HEK293 (cell line): ENCODE data around the gene RNF222.

ENCODE experiments used
- CTCF ChIA-PET: fragments of 350-600 bp; formaldehyde crosslinking; extraction: SDS; loops from one replicate; lab custom pipeline; 2021; ENCODE audit warnings: antibody characterized with exemption; lab: Yijun Ruan, JAX
- POLR2A ChIA-PET: fragments of 300-600 bp; formaldehyde crosslinking; extraction: SDS; loops from one replicate; lab custom pipeline; 2020; ENCODE audit warnings: antibody characterized with exemption, inconsistent platforms; lab: Yijun Ruan, JAX
- H3K27ac ChIP-seq: fragments of 200-500 bp; sonication (Bioruptor generic); 2 replicates; pipeline ENCODE4 v1.5.1; 2014; ENCODE audit warnings: low read depth, low read length, control low read depth, inconsistent platforms; ENCODE audit errors: extremely low read depth
- H3K36me3 ChIP-seq, 2 experiments: fragments of 200-500 bp in 1 of 2; sonication (Bioruptor generic) in 1 of 2; 1 replicate in 1 of 2; 2 replicates in 1 of 2; pipeline ENCODE4 v1.5.1; 2014 to 2017; ENCODE audit warnings: inconsistent platforms in 2 of 2, low read length in 2 of 2; ENCODE audit not compliant: control insufficient read depth in 2 of 2, insufficient read depth in 1 of 2
- H3K4me1 ChIP-seq: fragments of 200-500 bp; sonication (Bioruptor generic); 2 replicates; pipeline ENCODE4 v1.5.1; 2014; ENCODE audit warnings: mild to moderate bottlenecking, low read length, inconsistent platforms; ENCODE audit not compliant: control insufficient read depth, insufficient read depth
- H3K4me3 ChIP-seq: 2 replicates; pipeline ENCODE4 v1.5.1; 2011; ENCODE audit warnings: low read depth, mild to moderate bottlenecking, control low read depth, low read length, moderate library complexity
- H3K9me3 ChIP-seq: fragments of 200-500 bp; sonication (Bioruptor generic); 2 replicates; pipeline ENCODE4 v1.5.1; 2014; ENCODE audit warnings: low read depth, low read length, inconsistent platforms; ENCODE audit not compliant: control insufficient read depth, insufficient read depth
- GLI4 ChIP-seq: fragments of 450-650 bp; formaldehyde crosslinking; IDR thresholded peaks from 2 replicates; pipeline ENCODE4 v1.5.1; 2016; ENCODE audit warnings: missing biosample characterization, missing genetic modification characterization
- GLIS1 ChIP-seq: fragments of 450-650 bp; formaldehyde crosslinking; IDR thresholded peaks from 2 replicates; pipeline ENCODE4 v1.5.1; 2016; ENCODE audit warnings: missing biosample characterization, missing genetic modification characterization
- HOXD13 ChIP-seq: sonication (generic); formaldehyde crosslinking; IDR thresholded peaks from 2 replicates; pipeline ENCODE4 v1.8.0; 2022; ENCODE audit warnings: missing genetic modification reagents, borderline replicate concordance
- KLF10 ChIP-seq: fragments of 450-650 bp; IDR thresholded peaks from 2 replicates; pipeline ENCODE4 v1.5.1; 2018; ENCODE audit warnings: missing biosample characterization, mild to moderate bottlenecking, missing genetic modification characterization
- KLF9 ChIP-seq: fragments of 450-650 bp; formaldehyde crosslinking; IDR thresholded peaks from 2 replicates; pipeline ENCODE4 v1.5.1; 2016; ENCODE audit warnings: missing biosample characterization, missing genetic modification characterization, low read depth
- SP2 ChIP-seq: fragments of 450-650 bp; formaldehyde crosslinking; IDR thresholded peaks from 2 replicates; pipeline ENCODE4 v1.5.1; 2016; ENCODE audit warnings: missing biosample characterization, missing genetic modification characterization
- WT1 ChIP-seq: fragments of 450-650 bp; formaldehyde crosslinking; IDR thresholded peaks from 2 replicates; pipeline ENCODE4 v1.5.1; 2016; ENCODE audit warnings: missing biosample characterization, missing genetic modification characterization
- ZFHX2 ChIP-seq: fragments of 450-650 bp; formaldehyde crosslinking; conservative IDR thresholded peaks from 2 replicates; pipeline ENCODE4 v1.5.1; 2016; ENCODE audit warnings: missing biosample characterization, missing genetic modification characterization
- ZFP3 ChIP-seq: fragments of 450-650 bp; formaldehyde crosslinking; IDR thresholded peaks from 2 replicates; pipeline ENCODE4 v1.5.1; 2016; ENCODE audit warnings: low read depth, missing biosample characterization, missing genetic modification characterization
- ZNF132 ChIP-seq: fragments of 450-650 bp; formaldehyde crosslinking; IDR thresholded peaks from 2 replicates; pipeline ENCODE4 v1.5.1; 2017; ENCODE audit warnings: missing biosample characterization, missing genetic modification characterization, borderline replicate concordance
- ZNF174 ChIP-seq: fragments of 450-650 bp; formaldehyde crosslinking; IDR thresholded peaks from 2 replicates; pipeline ENCODE4 v1.5.0; 2017; ENCODE audit warnings: missing biosample characterization, mild to moderate bottlenecking, missing genetic modification characterization
- ZNF184 ChIP-seq: fragments of 450-650 bp; IDR thresholded peaks from 2 replicates; pipeline ENCODE4 v1.5.1; 2018; ENCODE audit warnings: missing biosample characterization, mild to moderate bottlenecking, missing genetic modification characterization
- ZNF2 ChIP-seq: fragments of 450-650 bp; formaldehyde crosslinking; IDR thresholded peaks from 2 replicates; pipeline ENCODE4 v1.5.1; 2016; ENCODE audit warnings: missing biosample characterization, missing genetic modification characterization
- ZNF221 ChIP-seq: fragments of 450-650 bp; formaldehyde crosslinking; IDR thresholded peaks from 2 replicates; pipeline ENCODE4 v1.5.1; 2017; ENCODE audit warnings: missing biosample characterization, missing genetic modification characterization, borderline replicate concordance
- ZNF302 ChIP-seq: fragments of 450-650 bp; formaldehyde crosslinking; IDR thresholded peaks from 2 replicates; pipeline ENCODE4 v1.5.1; 2016; ENCODE audit warnings: missing biosample characterization, missing genetic modification characterization, low read depth
- ZNF311 ChIP-seq: fragments of 450-650 bp; formaldehyde crosslinking; IDR thresholded peaks from 2 replicates; pipeline ENCODE4 v1.5.1; 2017; ENCODE audit warnings: missing biosample characterization, missing genetic modification characterization, borderline replicate concordance
- ZNF366 ChIP-seq: fragments of 450-650 bp; formaldehyde crosslinking; conservative IDR thresholded peaks from 2 replicates; pipeline ENCODE4 v1.5.1; 2016; ENCODE audit warnings: missing biosample characterization, missing genetic modification characterization
- ZNF391 ChIP-seq: fragments of 450-650 bp; formaldehyde crosslinking; IDR thresholded peaks from 2 replicates; pipeline ENCODE4 v1.5.1; 2016; ENCODE audit warnings: low read depth, missing biosample characterization, missing genetic modification characterization, borderline replicate concordance
- ZNF514 ChIP-seq: fragments of 450-650 bp; formaldehyde crosslinking; IDR thresholded peaks from 2 replicates; pipeline ENCODE4 v1.5.1; 2016; ENCODE audit warnings: missing biosample characterization, missing genetic modification characterization
- ZNF530 ChIP-seq: fragments of 450-650 bp; formaldehyde crosslinking; IDR thresholded peaks from 2 replicates; pipeline ENCODE4 v1.5.1; 2016; ENCODE audit warnings: low read depth, missing biosample characterization, missing genetic modification characterization
- ZNF626 ChIP-seq: fragments of 450-650 bp; sonication (Bioruptor Pico); formaldehyde crosslinking; IDR thresholded peaks from 2 replicates; pipeline ENCODE4 v1.5.1; 2018; ENCODE audit warnings: missing biosample characterization, missing genetic modification characterization, inconsistent platforms
- ZNF701 ChIP-seq: fragments of 450-650 bp; formaldehyde crosslinking; IDR thresholded peaks from 2 replicates; pipeline ENCODE4 v1.5.1; 2016; ENCODE audit warnings: missing biosample characterization, missing genetic modification characterization
- ZNF768 ChIP-seq: fragments of 450-650 bp; formaldehyde crosslinking; IDR thresholded peaks from 2 replicates; pipeline ENCODE4 v1.5.1; 2018; ENCODE audit warnings: missing biosample characterization, mild to moderate bottlenecking, missing genetic modification characterization
- ZXDB ChIP-seq: fragments of 450-650 bp; formaldehyde crosslinking; IDR thresholded peaks from 2 replicates; pipeline ENCODE4 v1.5.1; 2016; ENCODE audit warnings: missing biosample characterization, missing genetic modification characterization
- TF ChIP-seq, protein P1 (sequence below): fragments of 450-650 bp; formaldehyde crosslinking; IDR thresholded peaks from 2 replicates; pipeline ENCODE4 v1.5.1; 2016; ENCODE audit warnings: missing biosample characterization, missing genetic modification characterization, borderline replicate concordance
- TF ChIP-seq, protein P2 (sequence below): fragments of 450-650 bp; formaldehyde crosslinking; IDR thresholded peaks from 2 replicates; pipeline ENCODE4 v1.5.1; 2016; ENCODE audit warnings: missing biosample characterization, missing genetic modification characterization, borderline replicate concordance
- TF ChIP-seq, protein P3 (sequence below): fragments of 450-650 bp; formaldehyde crosslinking; IDR thresholded peaks from 2 replicates; pipeline ENCODE4; 2016; ENCODE audit warnings: missing biosample characterization, missing genetic modification characterization
- TF ChIP-seq, protein P4 (sequence below): fragments of 450-650 bp; IDR thresholded peaks from 2 replicates; pipeline ENCODE4 v1.5.1; 2018; ENCODE audit warnings: missing biosample characterization, missing genetic modification characterization
- TF ChIP-seq, protein P5 (sequence below): fragments of 450-650 bp; formaldehyde crosslinking; conservative IDR thresholded peaks from 2 replicates; pipeline ENCODE4 v1.5.1; 2016; ENCODE audit warnings: low read depth, missing biosample characterization, missing genetic modification characterization

The RNF222 gene

DNA sequence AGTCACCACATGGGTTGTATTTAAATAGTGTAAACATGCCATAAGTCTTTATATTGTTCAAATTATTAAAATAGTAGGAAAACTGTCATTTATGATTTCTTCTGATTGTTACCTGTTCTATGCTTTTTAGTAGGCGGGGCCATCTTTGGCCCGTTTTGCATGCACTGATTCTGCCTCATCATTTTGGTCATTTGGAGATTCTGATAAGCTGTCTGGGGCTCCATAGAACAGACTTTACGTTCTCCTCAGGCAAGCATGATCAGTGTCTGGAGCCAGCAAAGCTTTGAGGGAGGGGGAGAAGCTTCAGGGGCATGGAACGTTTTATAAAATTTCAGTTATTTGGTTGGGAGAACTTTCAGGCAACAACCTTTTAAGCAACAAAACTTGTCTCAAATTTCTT is 46.9 kb upstream of the RNF222 start:
- H3K27ac ChIP-seq, result no peak overlapping the region
- no peaks in the 10 kb centered on the region for H3K9me3 ChIP-seq

DNA sequence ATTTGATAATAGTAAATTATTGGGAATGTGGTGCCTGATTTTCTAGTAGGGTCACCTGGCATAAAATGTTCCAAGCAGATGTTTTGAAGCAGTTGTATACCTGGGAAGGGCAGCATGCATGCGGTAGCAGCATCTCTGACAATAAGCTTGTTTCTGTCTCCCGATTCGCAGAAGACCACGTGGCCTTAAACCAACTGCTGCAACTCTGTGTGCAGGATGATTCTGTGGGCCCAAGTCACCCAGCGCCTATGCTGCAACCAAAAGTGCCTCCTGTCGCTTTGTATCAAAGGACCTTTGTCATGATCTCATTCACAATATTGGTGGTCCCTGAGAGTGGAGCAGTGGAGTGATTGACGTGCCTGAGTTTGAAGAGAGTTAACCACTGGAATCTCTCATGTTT is 46.1 kb upstream of the RNF222 start:
- ChIA-PET CTCF (interaction anchor here (0.6 kb wide), 1 partner anchor 233 kb away, joined by 6 read pairs; no protein-coding TSS in a partner anchor), POLR2A (no interaction called here)
- peaks cover 33 to 54% of the 10 kb centered on the region in 2 experiments for H3K36me3 ChIP-seq
- no peak overlapping the region for H3K4me3 ChIP-seq
- no peaks in the 10 kb centered on the region for H3K4me1 ChIP-seq
- no peak overlapping the region for H3K27ac ChIP-seq
- no peaks in the 10 kb centered on the region for H3K9me3 ChIP-seq
- TF ChIP-seq, protein P1, sequence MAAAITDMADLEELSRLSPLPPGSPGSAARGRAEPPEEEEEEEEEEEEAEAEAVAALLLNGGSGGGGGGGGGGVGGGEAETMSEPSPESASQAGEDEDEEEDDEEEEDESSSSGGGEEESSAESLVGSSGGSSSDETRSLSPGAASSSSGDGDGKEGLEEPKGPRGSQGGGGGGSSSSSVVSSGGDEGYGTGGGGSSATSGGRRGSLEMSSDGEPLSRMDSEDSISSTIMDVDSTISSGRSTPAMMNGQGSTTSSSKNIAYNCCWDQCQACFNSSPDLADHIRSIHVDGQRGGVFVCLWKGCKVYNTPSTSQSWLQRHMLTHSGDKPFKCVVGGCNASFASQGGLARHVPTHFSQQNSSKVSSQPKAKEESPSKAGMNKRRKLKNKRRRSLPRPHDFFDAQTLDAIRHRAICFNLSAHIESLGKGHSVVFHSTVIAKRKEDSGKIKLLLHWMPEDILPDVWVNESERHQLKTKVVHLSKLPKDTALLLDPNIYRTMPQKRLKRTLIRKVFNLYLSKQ, result no peak
- TF ChIP-seq ZNF132 (tag by site-specific recombination) (no peak), ZFHX2 (tag by site-specific recombination) (no peak), GLIS1 (tag by site-specific recombination) (no peak), KLF10 (tag by site-specific recombination) (no peak), ZNF366 (tag by site-specific recombination) (no peak), ZXDB (tag by site-specific recombination) (no peak), ZNF184 (no peak), ZNF530 (tag by site-specific recombination) (no peak), SP2 (tag by site-specific recombination) (no peak), ZNF514 (tag by site-specific recombination) (no peak)
- TF ChIP-seq, protein P2, sequence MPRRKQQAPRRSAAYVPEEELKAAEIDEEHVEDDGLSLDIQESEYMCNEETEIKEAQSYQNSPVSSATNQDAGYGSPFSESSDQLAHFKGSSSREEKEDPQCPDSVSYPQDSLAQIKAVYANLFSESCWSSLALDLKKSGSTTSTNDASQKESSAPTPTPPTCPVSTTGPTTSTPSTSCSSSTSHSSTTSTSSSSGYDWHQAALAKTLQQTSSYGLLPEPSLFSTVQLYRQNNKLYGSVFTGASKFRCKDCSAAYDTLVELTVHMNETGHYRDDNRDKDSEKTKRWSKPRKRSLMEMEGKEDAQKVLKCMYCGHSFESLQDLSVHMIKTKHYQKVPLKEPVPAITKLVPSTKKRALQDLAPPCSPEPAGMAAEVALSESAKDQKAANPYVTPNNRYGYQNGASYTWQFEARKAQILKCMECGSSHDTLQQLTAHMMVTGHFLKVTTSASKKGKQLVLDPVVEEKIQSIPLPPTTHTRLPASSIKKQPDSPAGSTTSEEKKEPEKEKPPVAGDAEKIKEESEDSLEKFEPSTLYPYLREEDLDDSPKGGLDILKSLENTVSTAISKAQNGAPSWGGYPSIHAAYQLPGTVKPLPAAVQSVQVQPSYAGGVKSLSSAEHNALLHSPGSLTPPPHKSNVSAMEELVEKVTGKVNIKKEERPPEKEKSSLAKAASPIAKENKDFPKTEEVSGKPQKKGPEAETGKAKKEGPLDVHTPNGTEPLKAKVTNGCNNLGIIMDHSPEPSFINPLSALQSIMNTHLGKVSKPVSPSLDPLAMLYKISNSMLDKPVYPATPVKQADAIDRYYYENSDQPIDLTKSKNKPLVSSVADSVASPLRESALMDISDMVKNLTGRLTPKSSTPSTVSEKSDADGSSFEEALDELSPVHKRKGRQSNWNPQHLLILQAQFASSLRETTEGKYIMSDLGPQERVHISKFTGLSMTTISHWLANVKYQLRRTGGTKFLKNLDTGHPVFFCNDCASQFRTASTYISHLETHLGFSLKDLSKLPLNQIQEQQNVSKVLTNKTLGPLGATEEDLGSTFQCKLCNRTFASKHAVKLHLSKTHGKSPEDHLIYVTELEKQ (tag by site-specific recombination), result no peak
- TF ChIP-seq, protein P3, sequence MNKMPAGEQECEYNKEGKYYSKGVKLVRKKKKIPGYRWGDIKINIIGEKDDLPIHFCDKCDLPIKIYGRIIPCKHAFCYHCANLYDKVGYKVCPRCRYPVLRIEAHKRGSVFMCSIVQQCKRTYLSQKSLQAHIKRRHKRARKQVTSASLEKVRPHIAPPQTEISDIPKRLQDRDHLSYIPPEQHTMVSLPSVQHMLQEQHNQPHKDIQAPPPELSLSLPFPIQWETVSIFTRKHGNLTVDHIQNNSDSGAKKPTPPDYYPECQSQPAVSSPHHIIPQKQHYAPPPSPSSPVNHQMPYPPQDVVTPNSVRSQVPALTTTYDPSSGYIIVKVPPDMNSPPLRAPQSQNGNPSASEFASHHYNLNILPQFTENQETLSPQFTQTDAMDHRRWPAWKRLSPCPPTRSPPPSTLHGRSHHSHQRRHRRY, result no peak

More for the DNA sequence above, 46.9 kb upstream of the RNF222 start:
- TF ChIP-seq ZNF391 (tag by site-specific recombination) (no peak), ZNF221 (tag by site-specific recombination) (no peak), GLI4 (tag by site-specific recombination) (no peak), ZNF701 (no peak), ZNF302 (tag by site-specific recombination) (no peak), ZNF311 (no peak), KLF9 (no peak), ZNF768 (tag by site-specific recombination) (no peak), ZNF2 (tag by site-specific recombination) (no peak), ZFP3 (tag by site-specific recombination) (no peak), WT1 (tag by site-specific recombination) (no peak), HOXD13 (CRISPR knock-in tag) (no peak), ZNF174 (tag by site-specific recombination) (no peak), ZNF626 (tag by site-specific recombination) (no peak)
- TF ChIP-seq, protein P4, sequence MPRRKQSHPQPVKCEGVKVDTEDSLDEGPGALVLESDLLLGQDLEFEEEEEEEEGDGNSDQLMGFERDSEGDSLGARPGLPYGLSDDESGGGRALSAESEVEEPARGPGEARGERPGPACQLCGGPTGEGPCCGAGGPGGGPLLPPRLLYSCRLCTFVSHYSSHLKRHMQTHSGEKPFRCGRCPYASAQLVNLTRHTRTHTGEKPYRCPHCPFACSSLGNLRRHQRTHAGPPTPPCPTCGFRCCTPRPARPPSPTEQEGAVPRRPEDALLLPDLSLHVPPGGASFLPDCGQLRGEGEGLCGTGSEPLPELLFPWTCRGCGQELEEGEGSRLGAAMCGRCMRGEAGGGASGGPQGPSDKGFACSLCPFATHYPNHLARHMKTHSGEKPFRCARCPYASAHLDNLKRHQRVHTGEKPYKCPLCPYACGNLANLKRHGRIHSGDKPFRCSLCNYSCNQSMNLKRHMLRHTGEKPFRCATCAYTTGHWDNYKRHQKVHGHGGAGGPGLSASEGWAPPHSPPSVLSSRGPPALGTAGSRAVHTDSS (tag by site-specific recombination), result no peak
- TF ChIP-seq, protein P5, sequence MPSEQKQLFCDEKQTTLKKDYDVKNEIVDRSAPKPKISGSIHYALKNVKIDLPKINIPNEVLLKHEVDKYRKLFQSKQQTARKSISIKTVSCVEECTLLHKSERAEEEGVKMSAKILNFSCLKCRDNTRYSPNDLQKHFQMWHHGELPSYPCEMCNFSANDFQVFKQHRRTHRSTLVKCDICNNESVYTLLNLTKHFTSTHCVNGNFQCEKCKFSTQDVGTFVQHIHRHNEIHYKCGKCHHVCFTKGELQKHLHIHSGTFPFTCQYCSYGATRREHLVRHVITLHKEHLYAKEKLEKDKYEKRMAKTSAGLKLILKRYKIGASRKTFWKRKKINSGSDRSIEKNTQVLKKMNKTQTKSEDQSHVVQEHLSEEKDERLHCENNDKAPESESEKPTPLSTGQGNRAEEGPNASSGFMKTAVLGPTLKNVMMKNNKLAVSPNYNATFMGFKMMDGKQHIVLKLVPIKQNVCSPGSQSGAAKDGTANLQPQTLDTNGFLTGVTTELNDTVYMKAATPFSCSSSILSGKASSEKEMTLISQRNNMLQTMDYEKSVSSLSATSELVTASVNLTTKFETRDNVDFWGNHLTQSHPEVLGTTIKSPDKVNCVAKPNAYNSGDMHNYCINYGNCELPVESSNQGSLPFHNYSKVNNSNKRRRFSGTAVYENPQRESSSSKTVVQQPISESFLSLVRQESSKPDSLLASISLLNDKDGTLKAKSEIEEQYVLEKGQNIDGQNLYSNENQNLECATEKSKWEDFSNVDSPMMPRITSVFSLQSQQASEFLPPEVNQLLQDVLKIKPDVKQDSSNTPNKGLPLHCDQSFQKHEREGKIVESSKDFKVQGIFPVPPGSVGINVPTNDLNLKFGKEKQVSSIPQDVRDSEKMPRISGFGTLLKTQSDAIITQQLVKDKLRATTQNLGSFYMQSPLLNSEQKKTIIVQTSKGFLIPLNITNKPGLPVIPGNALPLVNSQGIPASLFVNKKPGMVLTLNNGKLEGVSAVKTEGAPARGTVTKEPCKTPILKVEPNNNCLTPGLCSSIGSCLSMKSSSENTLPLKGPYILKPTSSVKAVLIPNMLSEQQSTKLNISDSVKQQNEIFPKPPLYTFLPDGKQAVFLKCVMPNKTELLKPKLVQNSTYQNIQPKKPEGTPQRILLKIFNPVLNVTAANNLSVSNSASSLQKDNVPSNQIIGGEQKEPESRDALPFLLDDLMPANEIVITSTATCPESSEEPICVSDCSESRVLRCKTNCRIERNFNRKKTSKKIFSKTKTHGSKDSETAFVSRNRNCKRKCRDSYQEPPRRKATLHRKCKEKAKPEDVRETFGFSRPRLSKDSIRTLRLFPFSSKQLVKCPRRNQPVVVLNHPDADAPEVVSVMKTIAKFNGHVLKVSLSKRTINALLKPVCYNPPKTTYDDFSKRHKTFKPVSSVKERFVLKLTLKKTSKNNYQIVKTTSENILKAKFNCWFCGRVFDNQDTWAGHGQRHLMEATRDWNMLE (tag by site-specific recombination), result no peak
- Histone ChIP-seq H3K36me3 (peaks cover 34 to 60% of the 10 kb centered on the region in 2 experiments), H3K4me3 (no peak overlapping the region), H3K4me1 (no peaks in the 10 kb centered on the region)
- POLR2A ChIA-PET, result interaction anchor here (0.6 kb wide), 1 partner anchor 413 kb away, joined by 8 read pairs; no protein-coding TSS in a partner anchor
- CTCF ChIA-PET, result no interaction called here
